HG03196 (cell line): ENCODE data around the gene BTAF1.
"Not testable (repeated sequence)": the region's sequence is repeated elsewhere in the genome, so short reads cannot be mapped to it uniquely, and the experiment has no call there.

Source experiments
- ATAC-seq: cut with Tn5 transposase; IDR thresholded peaks from one replicate; pipeline ENCODE4 v1.9.1; 2021; ENCODE audit not compliant: unreplicated experiment

The BTAF1 gene

GRCh38 chr10:91923371-91924211 is at the start of gene BTAF1:
Gene BTAF1, plus strand, starts transcription at chr10:91923770. Its CDS starts 307 bp downstream, at chr10:91924077.
- peak; percentile 96 for ATAC-seq

GRCh38 chr10:91875156-91875555 is 48.4 kb upstream of the BTAF1 start:
- no peak for ATAC-seq

- no peak for ATAC-seq
Measured at GRCh38 chr10:91875779-91876178, 47.8 kb upstream of the BTAF1 start.

DNA sequence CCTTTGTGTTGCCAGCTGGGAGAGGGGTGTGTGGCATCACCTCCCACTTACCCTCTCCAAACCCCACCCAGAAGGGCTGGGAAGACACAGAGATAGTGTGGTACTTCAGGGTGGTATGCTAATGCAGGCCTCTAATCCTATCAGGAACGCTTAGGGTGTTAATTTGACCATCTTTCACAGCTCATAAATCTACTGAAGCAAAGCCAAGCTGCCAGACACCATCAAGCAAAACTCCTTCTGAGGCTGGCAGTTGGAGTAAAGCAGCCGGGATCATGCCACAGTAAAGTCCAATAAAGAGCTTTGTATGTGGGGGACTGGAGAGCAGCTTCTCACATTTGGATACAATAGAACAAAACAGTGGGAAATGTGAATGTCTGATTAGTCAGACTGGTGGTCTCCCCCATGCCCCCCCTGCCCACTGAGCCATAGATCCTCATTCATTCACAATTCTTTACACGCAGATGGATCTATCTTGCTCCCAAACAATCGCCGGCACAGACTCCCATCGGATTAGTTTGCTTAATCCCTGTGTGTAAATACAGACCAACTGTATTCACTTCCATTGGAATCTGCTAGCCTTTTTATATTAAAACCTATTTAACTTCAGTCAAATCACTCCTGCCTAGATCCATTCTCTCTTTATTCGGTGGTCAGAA is 43.9 kb upstream of the BTAF1 start:
- ATAC-seq = no peak

- no peak for ATAC-seq
Measured at GRCh38 chr10:91880310-91880709, 43.3 kb upstream of the BTAF1 start.

DNA sequence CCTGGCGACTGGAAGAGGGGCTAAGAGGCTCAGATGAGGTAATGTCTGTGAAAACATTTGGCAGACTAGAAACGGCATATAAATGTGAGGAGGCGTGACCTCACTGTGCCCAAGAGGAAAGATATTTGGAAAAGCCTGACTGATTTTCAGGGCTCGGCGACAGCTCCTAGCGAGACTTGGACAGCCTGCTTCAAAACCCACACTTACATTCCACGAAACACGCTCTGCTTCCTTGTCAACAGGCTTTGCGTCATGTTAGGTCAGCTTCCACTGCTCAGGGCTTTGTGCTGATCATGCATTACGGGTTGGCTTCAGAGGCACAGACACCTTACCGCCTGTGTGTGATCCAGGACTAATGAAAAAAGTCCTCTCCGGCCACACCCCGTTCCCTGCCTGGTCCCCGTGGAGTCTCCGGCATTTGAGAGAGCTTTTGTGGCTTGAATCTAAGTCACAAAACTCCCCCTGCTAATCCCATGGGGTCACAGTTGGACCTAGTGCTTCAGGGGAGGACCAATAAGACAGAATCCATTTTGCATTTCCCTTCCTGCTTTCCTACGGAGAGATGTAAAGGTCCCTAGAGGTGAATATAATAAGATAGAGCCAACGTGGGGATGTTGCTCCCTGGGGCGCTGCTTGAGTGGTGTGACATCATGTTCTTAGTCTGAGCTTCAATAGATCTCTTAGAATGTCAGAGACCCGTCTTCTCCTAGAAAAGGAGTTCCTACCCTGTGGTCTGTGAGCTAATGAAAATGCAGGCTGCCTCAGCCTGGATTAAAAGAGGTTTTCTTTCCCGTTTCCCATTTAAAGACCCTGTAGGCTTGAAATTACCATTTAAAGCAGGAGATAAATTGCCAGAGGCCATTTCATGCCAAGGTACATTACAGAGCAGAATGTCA is 39.8 kb upstream of the BTAF1 start:
- ATAC-seq = no peak

- ATAC-seq = no peak
Measured at GRCh38 chr10:91884536-91884935, 39.0 kb upstream of the BTAF1 start.

DNA sequence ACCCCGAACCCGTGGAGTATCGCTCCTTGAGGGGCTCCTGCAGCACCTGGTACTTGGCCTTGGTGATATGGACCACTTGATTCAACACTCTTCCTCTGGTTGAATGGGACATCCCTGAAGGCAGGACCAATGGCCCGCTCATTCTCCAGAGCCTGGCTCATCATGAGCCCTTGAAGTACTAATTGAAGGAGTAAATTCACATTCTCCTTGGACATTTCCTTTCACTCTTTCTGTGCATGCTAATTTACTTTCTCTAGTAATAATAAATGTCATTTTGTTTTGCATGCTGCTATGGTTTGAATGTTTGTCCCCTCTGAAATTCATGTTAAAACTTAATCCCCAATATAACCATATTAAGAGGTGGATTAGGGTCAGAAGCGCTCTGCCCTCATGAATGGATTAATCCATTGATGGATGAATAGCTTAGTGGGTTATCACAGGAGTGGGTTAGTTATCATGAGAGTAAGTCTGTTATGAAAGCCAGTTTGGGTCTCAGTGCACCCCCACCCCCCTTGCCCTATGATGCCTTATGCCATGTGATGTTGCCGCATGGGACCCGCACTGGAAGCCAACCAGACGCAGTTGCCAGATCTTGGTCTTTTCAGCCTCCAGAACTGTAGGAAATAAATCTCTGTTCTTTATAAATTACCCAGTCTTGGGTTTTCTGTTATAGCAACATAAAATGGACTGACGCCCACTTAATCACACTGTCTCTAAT is 38.0 kb upstream of the BTAF1 start:
- ATAC-seq = no peak

DNA sequence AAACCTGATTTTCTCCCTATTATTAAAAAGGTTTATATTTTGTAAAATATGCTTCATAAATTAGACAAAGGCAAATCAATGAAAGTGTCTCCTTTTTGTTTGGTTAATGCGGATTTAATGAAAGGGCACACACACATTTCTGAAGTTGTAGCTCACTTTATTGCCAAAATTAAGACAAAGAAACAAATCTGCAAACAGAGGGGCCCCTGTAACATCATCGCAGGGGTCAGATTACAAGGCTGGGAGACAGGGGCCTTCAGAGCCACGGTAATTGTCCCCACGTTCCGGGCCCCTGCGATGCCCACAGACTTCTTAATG is 36.7 kb upstream of the BTAF1 start:
- ATAC-seq = no peak

GRCh38 chr10:91887272-91888076 is 36.1 kb upstream of the BTAF1 start:
- ATAC-seq = no peak

- no peak for ATAC-seq
Measured at GRCh38 chr10:91891125-91892001, 32.2 kb upstream of the BTAF1 start.

- no peak for ATAC-seq
Measured at GRCh38 chr10:91893051-91893450, 30.5 kb upstream of the BTAF1 start.

- ATAC-seq = not testable (repeated sequence)
Measured at GRCh38 chr10:91894261-91894685, 29.3 kb upstream of the BTAF1 start.

GRCh38 chr10:91896212-91896756 is 27.3 kb upstream of the BTAF1 start:
- ATAC-seq = no peak

DNA sequence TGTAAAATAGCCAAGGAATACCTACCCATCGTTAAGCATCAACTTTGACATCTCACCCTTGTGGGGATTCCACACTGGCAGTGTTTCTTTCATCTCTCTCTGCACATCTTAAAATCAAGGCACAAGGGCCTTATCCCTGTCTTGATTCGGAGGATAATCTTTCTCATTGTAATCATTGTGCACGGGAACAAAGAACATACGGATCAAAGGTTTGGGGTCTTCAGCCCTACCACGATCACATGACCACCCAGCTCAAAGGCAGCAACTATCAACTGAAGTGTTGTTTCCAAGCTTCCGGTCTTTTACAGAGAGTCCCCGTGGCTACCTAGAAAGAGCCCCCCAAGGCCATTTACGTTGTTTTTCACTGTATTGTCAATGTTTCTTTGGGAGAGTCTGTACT is 26.1 kb upstream of the BTAF1 start:
- ATAC-seq = no peak

- ATAC-seq = peak; percentile 79
Measured at GRCh38 chr10:91901784-91902677, 21.5 kb upstream of the BTAF1 start.

DNA sequence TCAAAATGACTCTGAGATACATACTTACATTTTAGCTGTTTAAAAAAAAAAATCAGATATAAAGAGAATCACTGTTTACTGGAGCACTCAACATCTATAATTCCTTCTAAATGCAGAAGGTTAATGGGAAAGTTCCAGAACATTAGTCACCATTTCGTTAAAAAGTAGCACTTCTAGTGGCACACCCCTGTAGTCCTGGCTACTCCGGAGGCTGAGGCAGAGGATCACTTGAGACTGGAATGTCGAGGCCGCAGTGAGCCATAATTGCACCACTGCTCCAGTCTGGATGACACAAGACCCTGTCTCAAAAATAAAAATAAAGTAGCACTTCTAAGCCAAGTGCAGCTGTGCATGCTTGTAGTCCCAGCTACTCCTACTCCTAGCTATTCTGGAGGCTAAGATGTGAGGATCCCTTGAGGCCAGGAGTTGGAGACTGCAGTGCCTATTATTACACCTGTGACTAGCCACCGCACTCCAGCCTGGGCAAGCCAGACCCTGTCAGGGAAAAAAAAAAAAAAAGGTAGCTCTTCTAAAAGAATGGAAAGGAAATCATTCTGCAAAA is 16.5 kb upstream of the BTAF1 start:
- ATAC-seq = no peak
